Keratinocyte (primary cell): ENCODE data around the gene ADAMTSL4.

Source experiments
- EZH2 ChIP-seq: IDR thresholded peaks from one replicate; pipeline ENCODE4 v1.6.1; 2012; ENCODE audit warnings: inconsistent platforms, mild to moderate bottlenecking, low read length, moderate library complexity
- TF ChIP-seq, protein P1 (sequence below), 3 experiments: IDR thresholded peaks in 1 of 3; conservative IDR thresholded peaks in 1 of 3; optimal IDR thresholded peaks in 1 of 3; 2 replicates in 2 of 3; 3 replicates in 1 of 3; pipeline versions ENCODE3 to v1.5.1; 2011; ENCODE audit warnings: low read length in 3 of 3, mild to moderate bottlenecking in 3 of 3, moderate library complexity in 2 of 3, control low read depth in 1 of 3, inconsistent platforms in 1 of 3; ENCODE audit not compliant: insufficient read depth in 2 of 3; ENCODE audit errors: extremely low read depth in 1 of 3

DNA sequence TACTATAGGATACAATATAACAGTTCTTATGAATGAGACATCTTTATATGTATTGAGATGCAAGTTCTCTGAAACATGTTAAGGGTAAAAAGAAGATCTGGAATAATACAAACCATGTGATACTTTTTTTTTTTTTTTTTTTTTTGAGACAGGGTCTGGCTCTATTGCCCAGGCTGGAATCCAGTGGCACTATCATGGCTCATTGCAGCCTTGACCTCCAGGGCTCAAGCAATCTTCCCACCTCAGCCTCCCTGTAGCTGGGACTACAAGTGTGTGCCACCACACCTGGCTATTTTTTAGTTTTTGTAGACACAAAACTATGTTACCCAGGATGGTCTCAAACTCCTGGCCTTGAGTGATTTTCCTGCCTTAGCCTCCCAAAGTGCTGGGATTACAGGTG lies 52.3 kb downstream of the ADAMTSL4 start:
- TF ChIP-seq, protein P1, sequence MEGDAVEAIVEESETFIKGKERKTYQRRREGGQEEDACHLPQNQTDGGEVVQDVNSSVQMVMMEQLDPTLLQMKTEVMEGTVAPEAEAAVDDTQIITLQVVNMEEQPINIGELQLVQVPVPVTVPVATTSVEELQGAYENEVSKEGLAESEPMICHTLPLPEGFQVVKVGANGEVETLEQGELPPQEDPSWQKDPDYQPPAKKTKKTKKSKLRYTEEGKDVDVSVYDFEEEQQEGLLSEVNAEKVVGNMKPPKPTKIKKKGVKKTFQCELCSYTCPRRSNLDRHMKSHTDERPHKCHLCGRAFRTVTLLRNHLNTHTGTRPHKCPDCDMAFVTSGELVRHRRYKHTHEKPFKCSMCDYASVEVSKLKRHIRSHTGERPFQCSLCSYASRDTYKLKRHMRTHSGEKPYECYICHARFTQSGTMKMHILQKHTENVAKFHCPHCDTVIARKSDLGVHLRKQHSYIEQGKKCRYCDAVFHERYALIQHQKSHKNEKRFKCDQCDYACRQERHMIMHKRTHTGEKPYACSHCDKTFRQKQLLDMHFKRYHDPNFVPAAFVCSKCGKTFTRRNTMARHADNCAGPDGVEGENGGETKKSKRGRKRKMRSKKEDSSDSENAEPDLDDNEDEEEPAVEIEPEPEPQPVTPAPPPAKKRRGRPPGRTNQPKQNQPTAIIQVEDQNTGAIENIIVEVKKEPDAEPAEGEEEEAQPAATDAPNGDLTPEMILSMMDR (optimal IDR thresholded peaks at IDR 0.05 in 1 of 3, IDR thresholded peaks at IDR 0.05 in 1 of 3, conservative IDR thresholded peaks at IDR 0.05 in 1 of 3; ENCODE audit: extremely low read depth in 1 of 3, insufficient read depth in 2 of 3, low read length in 3 of 3) = no peak
- TF ChIP-seq EZH2 = no peak
